HEK293 (cell line): ENCODE results near the gene NFIX.
A peak's percentile ranks its signal among the peaks of the same experiment; 100 is the strongest.

Experiments used
- CTCF ChIA-PET: fragments of 350-600 bp; formaldehyde crosslinking; extraction: SDS; loops from one replicate; lab custom pipeline; 2021; ENCODE audit warnings: antibody characterized with exemption; lab: Yijun Ruan, JAX
- POLR2A ChIA-PET: fragments of 300-600 bp; formaldehyde crosslinking; extraction: SDS; loops from one replicate; lab custom pipeline; 2020; ENCODE audit warnings: antibody characterized with exemption, inconsistent platforms; lab: Yijun Ruan, JAX
- H3K27ac ChIP-seq: fragments of 200-500 bp; sonication (Bioruptor generic); 2 replicates; pipeline ENCODE4 v1.5.1; 2014; ENCODE audit warnings: low read depth, low read length, control low read depth, inconsistent platforms; ENCODE audit errors: extremely low read depth
- H3K36me3 ChIP-seq, 2 experiments: fragments of 200-500 bp in 1 of 2; sonication (Bioruptor generic) in 1 of 2; 1 replicate in 1 of 2; 2 replicates in 1 of 2; pipeline ENCODE4 v1.5.1; 2014 to 2017; ENCODE audit warnings: inconsistent platforms in 2 of 2, low read length in 2 of 2; ENCODE audit not compliant: control insufficient read depth in 2 of 2, insufficient read depth in 1 of 2
- H3K4me1 ChIP-seq: fragments of 200-500 bp; sonication (Bioruptor generic); 2 replicates; pipeline ENCODE4 v1.5.1; 2014; ENCODE audit warnings: mild to moderate bottlenecking, low read length, inconsistent platforms; ENCODE audit not compliant: control insufficient read depth, insufficient read depth
- H3K4me3 ChIP-seq: 2 replicates; pipeline ENCODE4 v1.5.1; 2011; ENCODE audit warnings: low read depth, mild to moderate bottlenecking, control low read depth, low read length, moderate library complexity
- H3K9me3 ChIP-seq: fragments of 200-500 bp; sonication (Bioruptor generic); 2 replicates; pipeline ENCODE4 v1.5.1; 2014; ENCODE audit warnings: low read depth, low read length, inconsistent platforms; ENCODE audit not compliant: control insufficient read depth, insufficient read depth
- CTCF ChIP-seq: fragments of 450-650 bp; formaldehyde crosslinking; IDR thresholded peaks from 2 replicates; pipeline ENCODE4 v1.5.1; 2016; ENCODE audit warnings: missing biosample characterization, missing genetic modification characterization
- EGR2 ChIP-seq: fragments of 450-650 bp; formaldehyde crosslinking; IDR thresholded peaks from 2 replicates; pipeline ENCODE4 v1.5.1; 2016; ENCODE audit warnings: low read depth, missing biosample characterization, missing genetic modification characterization
- OSR2 ChIP-seq: fragments of 450-650 bp; formaldehyde crosslinking; IDR thresholded peaks from 2 replicates; pipeline ENCODE4 v1.5.1; 2016; ENCODE audit warnings: missing biosample characterization, missing genetic modification characterization
- ZBTB20 ChIP-seq: fragments of 450-650 bp; formaldehyde crosslinking; IDR thresholded peaks from 2 replicates; pipeline ENCODE4 v1.5.1; 2016; ENCODE audit warnings: missing biosample characterization, missing genetic modification characterization
- ZFHX2 ChIP-seq: fragments of 450-650 bp; formaldehyde crosslinking; conservative IDR thresholded peaks from 2 replicates; pipeline ENCODE4 v1.5.1; 2016; ENCODE audit warnings: missing biosample characterization, missing genetic modification characterization
- ZNF146 ChIP-seq: fragments of 450-650 bp; formaldehyde crosslinking; IDR thresholded peaks from 2 replicates; pipeline ENCODE4 v1.5.1; 2016; ENCODE audit warnings: missing biosample characterization, missing genetic modification characterization
- ZNF248 ChIP-seq: fragments of 450-650 bp; formaldehyde crosslinking; IDR thresholded peaks from 2 replicates; pipeline ENCODE4 v1.5.1; 2017; ENCODE audit warnings: missing biosample characterization, missing genetic modification characterization
- ZNF529 ChIP-seq: fragments of 450-650 bp; formaldehyde crosslinking; IDR thresholded peaks from 2 replicates; pipeline ENCODE4 v1.5.1; 2017; ENCODE audit warnings: missing genetic modification characterization, missing biosample characterization; ENCODE audit not compliant: insufficient replicate concordance
- ZNF837 ChIP-seq: fragments of 450-650 bp; formaldehyde crosslinking; IDR thresholded peaks from 2 replicates; pipeline ENCODE4 v1.5.1; 2016; ENCODE audit warnings: missing biosample characterization, missing genetic modification characterization

The NFIX gene

DNA sequence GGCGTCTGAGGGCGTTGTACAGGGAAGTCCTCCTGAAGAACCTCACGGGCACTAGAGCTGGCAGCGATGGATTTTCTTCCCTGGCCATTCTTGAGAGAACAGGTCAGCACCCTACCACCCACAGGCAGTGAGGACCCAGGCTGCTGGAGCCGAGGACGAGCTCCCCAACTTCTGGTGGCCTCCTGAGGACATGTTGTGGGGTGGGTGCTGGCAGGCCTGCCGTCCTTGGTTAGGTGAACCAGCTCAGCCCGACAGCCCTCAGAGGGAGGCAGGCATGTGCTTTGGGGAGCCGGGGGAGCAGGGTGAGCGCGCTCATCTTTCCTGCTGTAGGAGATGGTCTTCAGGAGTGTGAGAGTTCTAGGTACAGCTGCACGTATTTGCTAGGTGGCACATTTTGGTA is 92.0 kb downstream of the NFIX start:
- H3K27ac ChIP-seq, result no peak overlapping the region
- CTCF ChIA-PET, result interaction anchor here (0.6 to 5.9 kb wide), 4 partner anchors 26 to 121 kb away, joined by 3 to 41 read pairs (median 12); no protein-coding TSS in a partner anchor
- no peaks in the 10 kb centered on the region for H3K9me3 ChIP-seq
- no peaks in the 10 kb centered on the region for H3K4me1 ChIP-seq
- no peak overlapping the region for H3K4me3 ChIP-seq
- POLR2A ChIA-PET, result no interaction called here
- no peaks in the 10 kb centered on the region for H3K36me3 ChIP-seq
- TF ChIP-seq ZBTB20 (tag by site-specific recombination) (no peak), ZNF529 (tag by site-specific recombination) (no peak)

- ChIA-PET POLR2A (no interaction called here), CTCF (interaction anchor here (0.6 to 5.9 kb wide), 4 partner anchors 27 to 122 kb away, joined by 3 to 41 read pairs (median 12); no protein-coding TSS in a partner anchor)
- no peaks in the 10 kb centered on the region for H3K36me3 ChIP-seq
- no peak overlapping the region for H3K27ac ChIP-seq
- no peaks in the 10 kb centered on the region for H3K4me1 ChIP-seq
- no peak for TF ChIP-seq ZNF146 (tag by site-specific recombination)
- TF ChIP-seq OSR2 (tag by site-specific recombination), result no peak
- TF ChIP-seq, all 188 proteins: peak for 0
- H3K4me3 ChIP-seq, result no peak overlapping the region
- H3K9me3 ChIP-seq, result no peaks in the 10 kb centered on the region
These were observed 92.7 kb downstream of the NFIX start for GRCh38 chr19:13087795-13088537.

GRCh38 chr19:13089139-13089856 is 94.0 kb downstream of the NFIX start:
- Histone ChIP-seq H3K9me3 (no peaks in the 10 kb centered on the region), H3K4me1 (no peaks in the 10 kb centered on the region), H3K27ac (no peak overlapping the region), H3K36me3 (no peaks in the 10 kb centered on the region), H3K4me3 (no peak overlapping the region)
- no peak for TF ChIP-seq ZNF248
- TF ChIP-seq CTCF, result peak; percentile 88
- POLR2A ChIA-PET, result no interaction called here
- CTCF ChIA-PET, result interaction anchor here (0.8 to 7.7 kb wide), 5 partner anchors 29 to 124 kb away, joined by 3 to 274 read pairs (median 4); no protein-coding TSS in a partner anchor

DNA sequence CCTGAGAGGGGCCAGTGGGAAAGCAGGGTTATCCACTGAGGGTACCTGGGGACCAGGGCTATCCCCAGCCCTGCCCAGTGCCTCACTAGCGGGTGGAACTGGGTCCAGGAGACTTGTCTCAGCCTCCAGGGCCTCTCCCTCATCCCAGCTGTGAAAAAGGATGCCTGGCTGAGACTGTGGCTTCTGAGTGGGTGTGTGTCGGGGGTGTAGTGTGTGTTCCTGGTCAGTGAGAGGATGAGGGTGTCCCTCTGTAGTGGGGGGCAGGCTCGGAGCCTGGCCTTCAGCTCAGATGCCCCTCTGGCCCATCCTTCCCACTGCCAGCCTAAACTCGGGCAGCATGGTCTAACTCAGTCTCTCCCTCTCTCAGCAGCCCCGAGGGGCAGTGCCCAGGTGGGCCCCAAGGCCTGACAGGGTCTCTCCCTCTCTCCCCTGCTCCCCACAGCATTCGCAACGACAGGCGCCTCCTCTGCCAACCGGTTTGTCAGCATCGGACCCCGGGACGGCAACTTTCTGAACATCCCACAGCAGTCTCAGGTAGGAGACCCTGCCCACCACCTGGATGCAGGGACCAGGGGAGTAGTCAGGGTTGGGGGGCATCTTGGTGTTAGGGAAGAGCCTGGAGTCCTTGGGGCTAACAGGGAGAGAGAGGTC is 94.7 kb downstream of the NFIX start:
- TF ChIP-seq ZFHX2, result peak; percentile 72
- TF ChIP-seq ZNF837, result no peak
- peak; percentile 58; the same call in 1 of the 2 replicates for TF ChIP-seq EGR2 (tag by site-specific recombination)
- Histone ChIP-seq H3K4me3 (no peak overlapping the region), H3K9me3 (no peaks in the 10 kb centered on the region), H3K27ac (no peak overlapping the region), H3K36me3 (no peaks in the 10 kb centered on the region), H3K4me1 (no peaks in the 10 kb centered on the region)
- ChIA-PET POLR2A (no interaction called here), CTCF (interaction anchor here (0.8 to 7.7 kb wide), 4 partner anchors 30 to 124 kb away, joined by 3 to 274 read pairs (median 56); no protein-coding TSS in a partner anchor)
